ENCODE data around the gene LGR6. TPM values are rescaled to one million over a fixed set of nuclear protein-coding genes. Genes with fewer than 3 reads are reported as not detected.

The LGR6 gene
- polyA plus RNA-seq, 3 donors: not detected

GRCh38 chr1:202224453-202224852 lies 30.9 kb downstream of the LGR6 start:
- 75% methylated on average over 6 of the region's 8 CpGs for WGBS (ENCODE audit: insufficient coverage)
- Histone ChIP-seq H3K79me2 (ENCODE audit: insufficient read depth, low read length) (no peaks in the 10 kb centered on the region), H3K27ac (ENCODE audit: low read depth in 1 of 2, low read length in 2 of 2) (no peak overlapping the region), H4K20me1 (ENCODE audit: insufficient read depth, low read length) (no peaks in the 10 kb centered on the region), H3K27me3 (ENCODE audit: control insufficient read depth in 2 of 2, insufficient read depth in 2 of 2, low read length in 2 of 2) (no peaks in the 10 kb centered on the region), H2AFZ (ENCODE audit: insufficient read depth, low read depth, low read length, poor library complexity, severe bottlenecking) (no peak overlapping the region), H3K9ac (ENCODE audit: insufficient read depth, low read length, poor library complexity, severe bottlenecking) (no peak overlapping the region), H3K4me1 (ENCODE audit: control insufficient read depth in 1 of 2, insufficient read depth in 2 of 2, low read length in 2 of 2) (no peaks in the 10 kb centered on the region), H3K36me3 (replicated peaks in 1 of 2; ENCODE audit: control insufficient read depth in 1 of 2, insufficient read depth in 2 of 2, low read length in 2 of 2) (no peaks in the 10 kb centered on the region), H3K4me2 (replicated peaks; ENCODE audit: extremely low read depth, low read length, poor library complexity, severe bottlenecking) (no peak overlapping the region), H3K4me3 (replicated peaks in 1 of 3; ENCODE audit: low read depth in 2 of 3, low read length in 3 of 3) (no peak overlapping the region), H3K9me3 (replicated peaks in 1 of 2; ENCODE audit: control insufficient read depth in 1 of 2, insufficient read depth in 1 of 2, low read length in 2 of 2) (no peaks in the 10 kb centered on the region)
- TF ChIP-seq, protein P1, sequence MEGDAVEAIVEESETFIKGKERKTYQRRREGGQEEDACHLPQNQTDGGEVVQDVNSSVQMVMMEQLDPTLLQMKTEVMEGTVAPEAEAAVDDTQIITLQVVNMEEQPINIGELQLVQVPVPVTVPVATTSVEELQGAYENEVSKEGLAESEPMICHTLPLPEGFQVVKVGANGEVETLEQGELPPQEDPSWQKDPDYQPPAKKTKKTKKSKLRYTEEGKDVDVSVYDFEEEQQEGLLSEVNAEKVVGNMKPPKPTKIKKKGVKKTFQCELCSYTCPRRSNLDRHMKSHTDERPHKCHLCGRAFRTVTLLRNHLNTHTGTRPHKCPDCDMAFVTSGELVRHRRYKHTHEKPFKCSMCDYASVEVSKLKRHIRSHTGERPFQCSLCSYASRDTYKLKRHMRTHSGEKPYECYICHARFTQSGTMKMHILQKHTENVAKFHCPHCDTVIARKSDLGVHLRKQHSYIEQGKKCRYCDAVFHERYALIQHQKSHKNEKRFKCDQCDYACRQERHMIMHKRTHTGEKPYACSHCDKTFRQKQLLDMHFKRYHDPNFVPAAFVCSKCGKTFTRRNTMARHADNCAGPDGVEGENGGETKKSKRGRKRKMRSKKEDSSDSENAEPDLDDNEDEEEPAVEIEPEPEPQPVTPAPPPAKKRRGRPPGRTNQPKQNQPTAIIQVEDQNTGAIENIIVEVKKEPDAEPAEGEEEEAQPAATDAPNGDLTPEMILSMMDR (IDR thresholded peaks at IDR 0.05): no peak
- no peak for DNase-seq
- H3K4me1 Mint-ChIP-seq: peaks cover 13% of the 10 kb centered on the region
- no peaks in the 10 kb centered on the region for H3K36me3 Mint-ChIP-seq
- H3K27me3 Mint-ChIP-seq (ENCODE audit: low read depth in 3 of 3): peaks cover 2 to 10% (median 3%) of the 10 kb centered on the region in 3 donors
- H3K27ac Mint-ChIP-seq: no peak overlapping the region
- H3K9me3 Mint-ChIP-seq: no peaks in the 10 kb centered on the region
- H3K4me3 Mint-ChIP-seq: no peak overlapping the region
- intact Hi-C loops (cut with micrococcal nuclease): no loop called here

GRCh38 chr1:202225131-202225530 lies 31.5 kb downstream of the LGR6 start:
- Histone ChIP-seq H3K27me3 (ENCODE audit: control insufficient read depth in 2 of 2, insufficient read depth in 2 of 2, low read length in 2 of 2) (no peaks in the 10 kb centered on the region), H3K4me3 (replicated peaks in 1 of 3; ENCODE audit: low read depth in 2 of 3, low read length in 3 of 3) (no peak overlapping the region), H3K9ac (ENCODE audit: insufficient read depth, low read length, poor library complexity, severe bottlenecking) (no peak overlapping the region), H3K4me1 (ENCODE audit: control insufficient read depth in 1 of 2, insufficient read depth in 2 of 2, low read length in 2 of 2) (no peaks in the 10 kb centered on the region), H3K36me3 (replicated peaks in 1 of 2; ENCODE audit: control insufficient read depth in 1 of 2, insufficient read depth in 2 of 2, low read length in 2 of 2) (no peaks in the 10 kb centered on the region), H3K9me3 (replicated peaks in 1 of 2; ENCODE audit: control insufficient read depth in 1 of 2, insufficient read depth in 1 of 2, low read length in 2 of 2) (no peaks in the 10 kb centered on the region), H3K27ac (ENCODE audit: low read depth in 1 of 2, low read length in 2 of 2) (no peak overlapping the region), H3K4me2 (replicated peaks; ENCODE audit: extremely low read depth, low read length, poor library complexity, severe bottlenecking) (no peak overlapping the region), H2AFZ (ENCODE audit: insufficient read depth, low read depth, low read length, poor library complexity, severe bottlenecking) (no peak overlapping the region), H3K79me2 (ENCODE audit: insufficient read depth, low read length) (no peaks in the 10 kb centered on the region), H4K20me1 (ENCODE audit: insufficient read depth, low read length) (no peaks in the 10 kb centered on the region)
- Mint-ChIP-seq H3K36me3 (no peaks in the 10 kb centered on the region), H3K4me1 (peaks cover 13% of the 10 kb centered on the region), H3K4me3 (no peak overlapping the region), H3K9me3 (no peaks in the 10 kb centered on the region), H3K27ac (no peak overlapping the region), H3K27me3 (ENCODE audit: low read depth in 3 of 3) (peaks cover 2 to 10% (median 5%) of the 10 kb centered on the region in 3 donors)
- WGBS (ENCODE audit: insufficient coverage): 98% methylated on average over 4 of the region's 5 CpGs
- TF ChIP-seq, protein P1 (IDR thresholded peaks at IDR 0.05): no peak
- DNase-seq: no peak
- intact Hi-C loops (cut with micrococcal nuclease): no loop called here
